ENCODE data around the gene LRRTM3.

DNA sequence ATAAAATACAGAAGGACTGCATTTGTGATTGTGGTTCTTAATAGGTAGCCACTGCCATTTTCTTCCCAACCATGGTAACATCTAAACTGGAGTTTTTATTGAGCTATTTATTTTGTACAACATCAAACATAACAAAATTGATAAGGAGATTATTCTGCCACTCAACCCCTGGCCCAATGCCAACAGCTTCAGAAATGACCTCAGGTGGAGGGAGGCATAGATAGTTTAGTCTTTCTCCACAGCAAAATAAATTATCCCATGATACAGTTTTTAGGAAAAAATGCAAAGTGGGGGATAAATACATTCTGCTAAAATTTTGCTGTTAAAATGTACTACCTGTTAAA is 57.6 kb downstream of the LRRTM3 start:
- TF ChIP-seq, protein P1, sequence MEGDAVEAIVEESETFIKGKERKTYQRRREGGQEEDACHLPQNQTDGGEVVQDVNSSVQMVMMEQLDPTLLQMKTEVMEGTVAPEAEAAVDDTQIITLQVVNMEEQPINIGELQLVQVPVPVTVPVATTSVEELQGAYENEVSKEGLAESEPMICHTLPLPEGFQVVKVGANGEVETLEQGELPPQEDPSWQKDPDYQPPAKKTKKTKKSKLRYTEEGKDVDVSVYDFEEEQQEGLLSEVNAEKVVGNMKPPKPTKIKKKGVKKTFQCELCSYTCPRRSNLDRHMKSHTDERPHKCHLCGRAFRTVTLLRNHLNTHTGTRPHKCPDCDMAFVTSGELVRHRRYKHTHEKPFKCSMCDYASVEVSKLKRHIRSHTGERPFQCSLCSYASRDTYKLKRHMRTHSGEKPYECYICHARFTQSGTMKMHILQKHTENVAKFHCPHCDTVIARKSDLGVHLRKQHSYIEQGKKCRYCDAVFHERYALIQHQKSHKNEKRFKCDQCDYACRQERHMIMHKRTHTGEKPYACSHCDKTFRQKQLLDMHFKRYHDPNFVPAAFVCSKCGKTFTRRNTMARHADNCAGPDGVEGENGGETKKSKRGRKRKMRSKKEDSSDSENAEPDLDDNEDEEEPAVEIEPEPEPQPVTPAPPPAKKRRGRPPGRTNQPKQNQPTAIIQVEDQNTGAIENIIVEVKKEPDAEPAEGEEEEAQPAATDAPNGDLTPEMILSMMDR (IDR thresholded peaks at IDR 0.05), result no peak
- no peak for TF ChIP-seq CBX8 (IDR thresholded peaks at IDR 0.05)
- TF ChIP-seq CHD2 (IDR thresholded peaks at IDR 0.05; ENCODE audit: low read length, partially characterized antibody), result no peak
- no peak for TF ChIP-seq POLR2A (IDR thresholded peaks at IDR 0.05; ENCODE audit: low read length)
- TF ChIP-seq CEBPB (IDR thresholded peaks at IDR 0.05), result no peak
- no peak for TF ChIP-seq MYC (IDR thresholded peaks at IDR 0.05; ENCODE audit: borderline replicate concordance, low read length)
- no peak for TF ChIP-seq RNF2 (IDR thresholded peaks at IDR 0.05; ENCODE audit: borderline replicate concordance, low read depth)
- no peak for TF ChIP-seq HOXB13 (CRISPR knock-in tag; IDR thresholded peaks at IDR 0.05; ENCODE audit: low read depth)
- no peak for TF ChIP-seq FOSL2 (IDR thresholded peaks at IDR 0.05)
- TF ChIP-seq FOSL2 (CRISPR knock-in tag; IDR thresholded peaks at IDR 0.05), result no peak
- TF ChIP-seq, protein P2, sequence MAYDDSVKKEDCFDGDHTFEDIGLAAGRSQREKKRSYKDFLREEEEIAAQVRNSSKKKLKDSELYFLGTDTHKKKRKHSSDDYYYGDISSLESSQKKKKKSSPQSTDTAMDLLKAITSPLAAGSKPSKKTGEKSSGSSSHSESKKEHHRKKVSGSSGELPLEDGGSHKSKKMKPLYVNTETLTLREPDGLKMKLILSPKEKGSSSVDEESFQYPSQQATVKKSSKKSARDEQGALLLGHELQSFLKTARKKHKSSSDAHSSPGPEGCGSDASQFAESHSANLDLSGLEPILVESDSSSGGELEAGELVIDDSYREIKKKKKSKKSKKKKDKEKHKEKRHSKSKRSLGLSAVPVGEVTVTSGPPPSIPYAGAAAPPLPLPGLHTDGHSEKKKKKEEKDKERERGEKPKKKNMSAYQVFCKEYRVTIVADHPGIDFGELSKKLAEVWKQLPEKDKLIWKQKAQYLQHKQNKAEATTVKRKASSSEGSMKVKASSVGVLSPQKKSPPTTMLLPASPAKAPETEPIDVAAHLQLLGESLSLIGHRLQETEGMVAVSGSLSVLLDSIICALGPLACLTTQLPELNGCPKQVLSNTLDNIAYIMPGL (CRISPR knock-in tag; IDR thresholded peaks at IDR 0.05; ENCODE audit: borderline replicate concordance), result no peak
- TF ChIP-seq ZNF302 (CRISPR knock-in tag; IDR thresholded peaks at IDR 0.05), result no peak
- TF ChIP-seq, protein P3, sequence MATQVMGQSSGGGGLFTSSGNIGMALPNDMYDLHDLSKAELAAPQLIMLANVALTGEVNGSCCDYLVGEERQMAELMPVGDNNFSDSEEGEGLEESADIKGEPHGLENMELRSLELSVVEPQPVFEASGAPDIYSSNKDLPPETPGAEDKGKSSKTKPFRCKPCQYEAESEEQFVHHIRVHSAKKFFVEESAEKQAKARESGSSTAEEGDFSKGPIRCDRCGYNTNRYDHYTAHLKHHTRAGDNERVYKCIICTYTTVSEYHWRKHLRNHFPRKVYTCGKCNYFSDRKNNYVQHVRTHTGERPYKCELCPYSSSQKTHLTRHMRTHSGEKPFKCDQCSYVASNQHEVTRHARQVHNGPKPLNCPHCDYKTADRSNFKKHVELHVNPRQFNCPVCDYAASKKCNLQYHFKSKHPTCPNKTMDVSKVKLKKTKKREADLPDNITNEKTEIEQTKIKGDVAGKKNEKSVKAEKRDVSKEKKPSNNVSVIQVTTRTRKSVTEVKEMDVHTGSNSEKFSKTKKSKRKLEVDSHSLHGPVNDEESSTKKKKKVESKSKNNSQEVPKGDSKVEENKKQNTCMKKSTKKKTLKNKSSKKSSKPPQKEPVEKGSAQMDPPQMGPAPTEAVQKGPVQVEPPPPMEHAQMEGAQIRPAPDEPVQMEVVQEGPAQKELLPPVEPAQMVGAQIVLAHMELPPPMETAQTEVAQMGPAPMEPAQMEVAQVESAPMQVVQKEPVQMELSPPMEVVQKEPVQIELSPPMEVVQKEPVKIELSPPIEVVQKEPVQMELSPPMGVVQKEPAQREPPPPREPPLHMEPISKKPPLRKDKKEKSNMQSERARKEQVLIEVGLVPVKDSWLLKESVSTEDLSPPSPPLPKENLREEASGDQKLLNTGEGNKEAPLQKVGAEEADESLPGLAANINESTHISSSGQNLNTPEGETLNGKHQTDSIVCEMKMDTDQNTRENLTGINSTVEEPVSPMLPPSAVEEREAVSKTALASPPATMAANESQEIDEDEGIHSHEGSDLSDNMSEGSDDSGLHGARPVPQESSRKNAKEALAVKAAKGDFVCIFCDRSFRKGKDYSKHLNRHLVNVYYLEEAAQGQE (IDR thresholded peaks at IDR 0.05), result no peak
- no peak for TF ChIP-seq TP53 (CRISPR knock-in tag; IDR thresholded peaks at IDR 0.05)
